ENCODE results near the gene ICE1. TPM values are rescaled to one million over a fixed set of nuclear protein-coding genes. Genes with fewer than 3 reads are reported as not detected.

ICE1 gene
- total and polyA plus RNA-seq, 4 donors: 16.5 to 35.7 (median 28.9) TPM

DNA sequence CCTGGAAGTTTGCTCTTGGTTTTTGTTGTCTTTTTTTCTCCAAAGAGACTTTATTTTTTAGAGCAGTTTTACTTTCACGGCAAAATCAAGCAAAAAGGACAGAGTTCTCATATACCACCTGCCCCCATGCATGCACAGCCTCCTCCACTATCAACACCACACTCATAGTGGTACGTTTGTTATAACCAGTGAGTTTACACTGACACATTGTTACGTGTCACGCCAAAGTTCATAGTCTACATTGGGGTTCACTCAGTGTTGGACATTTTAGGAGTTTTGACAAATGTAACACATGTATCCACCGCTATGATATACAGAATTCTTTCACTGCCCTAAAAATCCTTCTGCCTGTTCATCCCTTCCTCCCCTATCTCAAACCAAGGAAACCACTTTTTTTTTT, 7.5 kb upstream of the ICE1 start:
- Histone ChIP-seq H3K4me1 (ENCODE audit: control insufficient read depth, insufficient read depth, low read length) (no peaks in the 10 kb centered on the region), H3K9me3 (ENCODE audit: control insufficient read depth, insufficient read depth, low read length) (no peaks in the 10 kb centered on the region), H3K4me3 (ENCODE audit: low read depth, low read length) (no peak overlapping the region), H3K36me3 (ENCODE audit: control insufficient read depth, insufficient read depth, low read length) (peaks cover 2% of the 10 kb centered on the region), H3K27me3 (ENCODE audit: control insufficient read depth, insufficient read depth, low read length) (no peaks in the 10 kb centered on the region), H3K27ac (ENCODE audit: low read depth, low read length) (no peak overlapping the region)
- 93% methylated on average over 2 of the region's 5 CpGs for WGBS (ENCODE audit: insufficient coverage)
- DNase-seq (ENCODE audit: low read depth in 4 of 6, low spot score in 6 of 6): no peak

DNA sequence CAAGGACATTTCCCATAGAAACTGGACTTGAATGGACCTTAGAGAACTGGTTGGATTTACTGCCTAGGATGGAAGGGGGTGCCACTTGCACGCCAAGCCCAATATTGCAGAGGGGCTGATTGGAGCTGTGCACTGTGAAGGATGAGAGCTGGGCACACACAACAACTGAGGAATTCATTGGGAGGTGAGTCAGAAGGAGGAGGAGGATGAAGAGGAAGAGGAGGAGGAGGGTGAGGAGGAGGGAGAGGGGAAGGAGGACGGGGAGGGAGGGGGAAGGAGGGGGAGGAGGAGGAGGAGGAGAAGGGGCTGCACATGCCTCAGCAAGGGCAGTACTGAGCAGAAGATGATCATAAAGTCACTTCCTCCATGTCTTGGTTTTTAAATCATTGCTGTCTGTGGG, 5.7 kb upstream of the ICE1 start:
- Histone ChIP-seq H3K36me3 (ENCODE audit: control insufficient read depth, insufficient read depth, low read length) (peaks cover 2% of the 10 kb centered on the region), H3K27ac (ENCODE audit: low read depth, low read length) (no peak overlapping the region), H3K4me1 (ENCODE audit: control insufficient read depth, insufficient read depth, low read length) (peaks cover 3% of the 10 kb centered on the region), H3K4me3 (ENCODE audit: low read depth, low read length) (no peak overlapping the region), H3K9me3 (ENCODE audit: control insufficient read depth, insufficient read depth, low read length) (no peaks in the 10 kb centered on the region), H3K27me3 (ENCODE audit: control insufficient read depth, insufficient read depth, low read length) (no peaks in the 10 kb centered on the region)
- no peak for DNase-seq (ENCODE audit: low read depth in 4 of 6, low spot score in 6 of 6)
- WGBS (ENCODE audit: insufficient coverage): 100% methylated on average over 1 of the region's 2 CpGs

- Histone ChIP-seq H3K27me3 (ENCODE audit: control insufficient read depth, insufficient read depth, low read length) (no peaks in the 10 kb centered on the region), H3K4me1 (ENCODE audit: control insufficient read depth, insufficient read depth, low read length) (peaks cover 4% of the 10 kb centered on the region), H3K4me3 (ENCODE audit: low read depth, low read length) (no peak overlapping the region), H3K36me3 (ENCODE audit: control insufficient read depth, insufficient read depth, low read length) (peaks cover 2% of the 10 kb centered on the region), H3K9me3 (ENCODE audit: control insufficient read depth, insufficient read depth, low read length) (no peaks in the 10 kb centered on the region), H3K27ac (ENCODE audit: low read depth, low read length) (no peak overlapping the region)
- WGBS (ENCODE audit: insufficient coverage): 71% methylated on average over 3 of the region's 3 CpGs
- DNase-seq (ENCODE audit: low read depth in 4 of 6, low spot score in 6 of 6): no peak
These were observed 4.5 kb upstream of the ICE1 start for GRCh38 chr5:5418006-5418405.

DNA sequence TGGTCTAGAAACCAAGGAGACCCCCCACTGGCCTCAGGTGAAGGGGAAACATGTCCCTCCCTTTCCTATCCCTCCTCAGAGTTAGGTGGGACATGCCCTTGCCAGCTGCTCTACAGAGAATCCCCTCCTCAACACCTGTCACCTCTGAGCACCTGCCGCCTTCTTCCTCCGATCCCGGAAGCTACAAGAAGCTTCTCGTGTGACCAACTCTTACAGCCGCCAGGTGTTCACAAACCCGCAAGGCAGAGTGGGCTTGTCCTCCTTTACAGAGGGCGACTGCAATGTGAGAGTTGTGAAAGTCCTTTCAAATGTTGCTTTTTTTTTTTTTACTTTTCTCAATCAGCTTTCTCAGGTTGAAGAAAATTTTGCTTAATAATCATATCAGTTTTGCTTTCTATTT, 3.7 kb upstream of the ICE1 start:
- Histone ChIP-seq H3K36me3 (ENCODE audit: control insufficient read depth, insufficient read depth, low read length) (peaks cover 2% of the 10 kb centered on the region), H3K4me3 (ENCODE audit: low read depth, low read length) (no peak overlapping the region), H3K27ac (ENCODE audit: low read depth, low read length) (no peak overlapping the region), H3K27me3 (ENCODE audit: control insufficient read depth, insufficient read depth, low read length) (no peaks in the 10 kb centered on the region), H3K4me1 (ENCODE audit: control insufficient read depth, insufficient read depth, low read length) (peaks cover 10% of the 10 kb centered on the region), H3K9me3 (ENCODE audit: control insufficient read depth, insufficient read depth, low read length) (no peaks in the 10 kb centered on the region)
- 93% methylated on average over 3 of the region's 7 CpGs for WGBS (ENCODE audit: insufficient coverage)
- no peak for DNase-seq (ENCODE audit: low read depth in 4 of 6, low spot score in 6 of 6)

GRCh38 chr5:5419291-5420210, 2.9 kb upstream of the ICE1 start:
- WGBS (ENCODE audit: insufficient coverage): 26% methylated on average over 6 of the region's 11 CpGs
- peak in 4 of 6 donors; percentile 35 to 88 (median 54) for DNase-seq (ENCODE audit: low read depth in 4 of 6, low spot score in 6 of 6)
- peaks cover 15% of the 10 kb centered on the region for H3K4me1 ChIP-seq (ENCODE audit: control insufficient read depth, insufficient read depth, low read length)
- peaks cover 2% of the 10 kb centered on the region for H3K36me3 ChIP-seq (ENCODE audit: control insufficient read depth, insufficient read depth, low read length)
- no peak overlapping the region for H3K4me3 ChIP-seq (ENCODE audit: low read depth, low read length)
- no peak overlapping the region for H3K27ac ChIP-seq (ENCODE audit: low read depth, low read length)
- H3K9me3 ChIP-seq (ENCODE audit: control insufficient read depth, insufficient read depth, low read length): no peaks in the 10 kb centered on the region
- no peaks in the 10 kb centered on the region for H3K27me3 ChIP-seq (ENCODE audit: control insufficient read depth, insufficient read depth, low read length)

DNA sequence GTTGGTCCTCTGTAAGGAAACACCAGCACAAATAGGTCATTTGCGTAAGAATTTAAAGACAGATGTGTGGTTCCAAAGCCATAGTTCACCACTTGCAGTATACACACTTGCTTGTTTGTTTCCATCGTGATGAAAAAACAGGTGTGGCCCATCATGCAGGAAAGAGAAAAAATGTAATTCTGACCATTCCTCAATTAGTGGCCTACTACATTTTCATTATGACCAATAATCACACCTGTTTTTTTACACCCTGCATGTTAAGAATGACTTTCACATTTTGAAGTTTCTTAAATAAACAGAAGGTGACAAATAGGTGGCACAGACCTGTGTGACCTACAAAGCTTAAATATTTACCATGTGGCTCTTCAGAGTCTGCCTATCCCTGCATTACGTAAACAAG, 2.2 kb upstream of the ICE1 start:
- Histone ChIP-seq H3K27me3 (ENCODE audit: control insufficient read depth, insufficient read depth, low read length) (no peaks in the 10 kb centered on the region), H3K36me3 (ENCODE audit: control insufficient read depth, insufficient read depth, low read length) (peaks cover 2% of the 10 kb centered on the region), H3K27ac (ENCODE audit: low read depth, low read length) (no peak overlapping the region), H3K4me3 (ENCODE audit: low read depth, low read length) (no peak overlapping the region), H3K9me3 (ENCODE audit: control insufficient read depth, insufficient read depth, low read length) (no peaks in the 10 kb centered on the region), H3K4me1 (ENCODE audit: control insufficient read depth, insufficient read depth, low read length) (peaks cover 17% of the 10 kb centered on the region)
- DNase-seq (ENCODE audit: low read depth in 4 of 6, low spot score in 6 of 6): no peak
- WGBS (ENCODE audit: insufficient coverage): 89% methylated on average over 1 of the region's 3 CpGs

- Histone ChIP-seq H3K9me3 (ENCODE audit: control insufficient read depth, insufficient read depth, low read length) (no peaks in the 10 kb centered on the region), H3K27ac (ENCODE audit: low read depth, low read length) (peak overlapping the region; percentile 99), H3K4me3 (ENCODE audit: low read depth, low read length) (peak overlapping the region; percentile 82), H3K4me1 (ENCODE audit: control insufficient read depth, insufficient read depth, low read length) (peaks cover 17% of the 10 kb centered on the region), H3K36me3 (ENCODE audit: control insufficient read depth, insufficient read depth, low read length) (peaks cover 2% of the 10 kb centered on the region), H3K27me3 (ENCODE audit: control insufficient read depth, insufficient read depth, low read length) (no peaks in the 10 kb centered on the region)
- WGBS (ENCODE audit: insufficient coverage): 32% methylated on average over 10 of the region's 24 CpGs
- DNase-seq (ENCODE audit: low read depth in 4 of 6, low spot score in 6 of 6): peak in 3 of 6 donors; percentile 13 to 26 (median 19)
These were observed 1.1 kb upstream of the ICE1 start for GRCh38 chr5:5421149-5421960.

GRCh38 chr5:5422819-5423515, 490 bp downstream of the ICE1 start:
- under 1% methylated on average over 54 of the region's 58 CpGs for WGBS (ENCODE audit: insufficient coverage)

DNA sequence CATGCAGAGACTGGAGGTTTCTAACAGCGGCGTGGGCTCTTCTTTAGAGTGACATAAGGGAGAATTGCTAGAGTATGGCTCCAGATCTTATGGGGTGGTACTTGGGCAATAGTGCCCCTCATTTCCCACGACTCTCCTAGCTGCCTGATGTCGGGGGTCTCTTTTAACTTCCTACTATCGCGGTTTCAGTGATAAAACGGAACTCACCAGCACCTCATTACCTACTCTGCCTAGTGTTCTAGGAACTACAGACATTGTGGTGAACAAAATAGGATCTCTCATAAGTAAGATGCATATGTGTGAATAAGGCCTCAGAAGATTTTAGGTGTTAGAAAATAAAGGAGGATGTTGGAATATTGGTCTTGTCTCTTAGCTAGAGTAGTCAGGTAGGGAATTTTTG, 1.1 kb downstream of the ICE1 start:
- Histone ChIP-seq H3K27me3 (ENCODE audit: control insufficient read depth, insufficient read depth, low read length) (no peaks in the 10 kb centered on the region), H3K4me1 (ENCODE audit: control insufficient read depth, insufficient read depth, low read length) (peaks cover 17% of the 10 kb centered on the region), H3K4me3 (ENCODE audit: low read depth, low read length) (peak overlapping the region; percentile 82), H3K27ac (ENCODE audit: low read depth, low read length) (no peak overlapping the region), H3K36me3 (ENCODE audit: control insufficient read depth, insufficient read depth, low read length) (no peaks in the 10 kb centered on the region), H3K9me3 (ENCODE audit: control insufficient read depth, insufficient read depth, low read length) (no peaks in the 10 kb centered on the region)
- 60% methylated on average over 1 of the region's 7 CpGs for WGBS (ENCODE audit: insufficient coverage)
- DNase-seq (ENCODE audit: low read depth in 4 of 6, low spot score in 6 of 6): no peak

More at GRCh38 chr5:5422819-5423515, 490 bp downstream of the ICE1 start:
- H3K27ac ChIP-seq (ENCODE audit: low read depth, low read length): peak overlapping the region; percentile 99
- H3K4me1 ChIP-seq (ENCODE audit: control insufficient read depth, insufficient read depth, low read length): peaks cover 17% of the 10 kb centered on the region
- H3K4me3 ChIP-seq (ENCODE audit: low read depth, low read length): peak overlapping the region; percentile 82
- H3K9me3 ChIP-seq (ENCODE audit: control insufficient read depth, insufficient read depth, low read length): no peaks in the 10 kb centered on the region
- DNase-seq (ENCODE audit: low read depth in 4 of 6, low spot score in 6 of 6): no peak
- no peaks in the 10 kb centered on the region for H3K36me3 ChIP-seq (ENCODE audit: control insufficient read depth, insufficient read depth, low read length)
- H3K27me3 ChIP-seq (ENCODE audit: control insufficient read depth, insufficient read depth, low read length): no peaks in the 10 kb centered on the region
